GM12878 (cell line): ENCODE measurements around the gene SYNGR2. TPM values are rescaled to one million over a fixed set of nuclear protein-coding genes. Genes with fewer than 3 reads are reported as not detected.
A peak's percentile ranks its signal among the peaks of the same experiment; 100 is the strongest.

Source experiments
- ASH2L ChIP-seq: fragments of 300-600, 200-600 bp; sonication (generic); IDR thresholded peaks from 2 replicates; pipeline ENCODE4 v1.6.1; 2017; ENCODE audit warnings: low read depth, mild to moderate bottlenecking, borderline replicate concordance
- DPF2 ChIP-seq: fragments of 450-650 bp; IDR thresholded peaks from 2 replicates; pipeline ENCODE4 v1.6.1; 2017; ENCODE audit warnings: mild to moderate bottlenecking
- E2F4 ChIP-seq: IDR thresholded peaks from 2 replicates; pipeline ENCODE4 v1.6.1; 2012; ENCODE audit warnings: low read depth, low read length, improper control_type of control experiment
- ETV6 ChIP-seq, 2 experiments: fragments of 450-650 bp in 1 of 2; IDR thresholded peaks in 1 of 2; conservative IDR thresholded peaks in 1 of 2; 2 replicates each; pipeline ENCODE4 v1.6.1; 2014; ENCODE audit warnings: antibody characterized with exemption in 1 of 2, borderline replicate concordance in 1 of 2, low read depth in 1 of 2, mild to moderate bottlenecking in 1 of 2, moderate library complexity in 1 of 2
- IRF5 ChIP-seq: fragments of 450-650 bp; IDR thresholded peaks from 2 replicates; pipeline ENCODE4 v1.6.1; 2017; ENCODE audit warnings: borderline replicate concordance
- MLLT1 ChIP-seq: fragments of 450-650 bp; IDR thresholded peaks from 2 replicates; pipeline ENCODE4 v1.6.1; 2016; ENCODE audit warnings: mild to moderate bottlenecking
- RELB ChIP-seq: fragments of 450-650 bp; IDR thresholded peaks from 2 replicates; pipeline ENCODE4 v1.6.1; 2017; ENCODE audit warnings: low read depth, mild to moderate bottlenecking, moderate library complexity
- SIX5 ChIP-seq: IDR thresholded peaks from 2 replicates; pipeline ENCODE4 v1.6.1; 2011; ENCODE audit warnings: mild to moderate bottlenecking, low read depth, low read length, moderate library complexity; ENCODE audit not compliant: severe bottlenecking
- SMAD5 ChIP-seq: IDR thresholded peaks from 2 replicates; pipeline ENCODE4 v1.6.1; 2016; ENCODE audit warnings: antibody characterized with exemption, low read depth
- STAT1 ChIP-seq: fragments of 450-650 bp; conservative IDR thresholded peaks from 2 replicates; pipeline ENCODE4 v1.6.1; 2014; ENCODE audit warnings: antibody characterized with exemption, mild to moderate bottlenecking
- TCF12 ChIP-seq: IDR thresholded peaks from 2 replicates; pipeline ENCODE4 v1.6.1; 2011; ENCODE audit warnings: low read depth, mild to moderate bottlenecking, low read length
- ZNF622 ChIP-seq: fragments of 450-650 bp; IDR thresholded peaks from 2 replicates; pipeline ENCODE4 v1.6.1; 2017; ENCODE audit warnings: mild to moderate bottlenecking, inconsistent platforms
- polyA plus RNA-seq, 11 experiments: library from polyadenylated mRNA; depleted of rRNA in 4 of 11; unstranded in 6 of 11; stranded (reverse) in 5 of 11; fragments of >200 nt; fragmentation: Nextera tagmentation in 4 of 11; fragmentation: Illumina TruSeq in 1 of 11; extraction: Ambion mirVana in 4 of 11; extraction: Trizol in 1 of 11; gene quantifications; 1 replicate in 1 of 11; 2 replicates in 10 of 11; pipeline versions ENCODE4 v1.2.1 to v1.2.3, GENCODE V29; 2011 to 2016; ENCODE audit warnings: inconsistent platforms in 2 of 11, missing spikeins in 2 of 11, low read depth in 1 of 11
- total RNA-seq, 4 experiments: library from RNA; depleted of rRNA in 3 of 4; stranded (reverse); fragments of >200 nt in 3 of 4; fragmentation: Illumina TruSeq in 1 of 4; extraction: Trizol in 1 of 4; gene quantifications; 2 replicates each; pipeline versions ENCODE4 v1.2.1 to v1.2.3, GENCODE V29; 2013 to 2021

SYNGR2 gene
- total and polyA plus RNA-seq, 10 of the 15 experiments (the other 5 are each of a cell fraction or from before 2014, with no cell fraction given): 4.4 to 529 (median 261) TPM

- TF ChIP-seq ASH2L: no peak
- no peak for TF ChIP-seq SIX5
- peak; percentile 58; the same call in 1 of the 2 replicates for TF ChIP-seq SMAD5
- no peak for TF ChIP-seq IRF5
- TF ChIP-seq ZNF622: no peak
- 0 out of 2 replicates have a peak, but pooled peaks have one; percentile 17 for TF ChIP-seq MLLT1
- TF ChIP-seq E2F4: peak; percentile 99
- no peak for TF ChIP-seq TCF12
- TF ChIP-seq DPF2: no peak; the same call in 1 of the 2 replicates
- peak; percentile 56; the same call in 1 of the 2 replicates for TF ChIP-seq RELB
- TF ChIP-seq ETV6 (conservative IDR thresholded peaks at IDR 0.05 in 1 of 2, IDR thresholded peaks at IDR 0.05 in 1 of 2; ENCODE audit: borderline replicate concordance in 1 of 2, low read depth in 1 of 2): no peak
- TF ChIP-seq STAT1: no peak
Measured at GRCh38 chr17:78186692-78187595, 18.6 kb downstream of the SYNGR2 start, which contains the start of the genes AFMID and TK1 (continued).
